SHP77 treated with DMSO at 0.1 percent for 48 hours (cell line): ENCODE measurements around the gene RNASE13.
A peak's percentile ranks its signal among the peaks of the same experiment; 100 is the strongest.
"Not testable (repeated sequence)": the region's sequence is repeated elsewhere in the genome, so short reads cannot be mapped to it uniquely, and the experiment has no call there.

Experiments used
- DNase-seq: peaks from one replicate; lab custom pipeline; 2025; lab: John Stamatoyannopoulos, UW

Gene RNASE13

GRCh38 chr14:21041676-21042433 is 7.2 kb upstream of the RNASE13 start, which contains the start of gene RNASE7:
Gene RNASE7, plus strand, starts transcription at chr14:21042362. Its CDS starts 631 bp downstream, at chr14:21042993.
- no peak for DNase-seq

DNA sequence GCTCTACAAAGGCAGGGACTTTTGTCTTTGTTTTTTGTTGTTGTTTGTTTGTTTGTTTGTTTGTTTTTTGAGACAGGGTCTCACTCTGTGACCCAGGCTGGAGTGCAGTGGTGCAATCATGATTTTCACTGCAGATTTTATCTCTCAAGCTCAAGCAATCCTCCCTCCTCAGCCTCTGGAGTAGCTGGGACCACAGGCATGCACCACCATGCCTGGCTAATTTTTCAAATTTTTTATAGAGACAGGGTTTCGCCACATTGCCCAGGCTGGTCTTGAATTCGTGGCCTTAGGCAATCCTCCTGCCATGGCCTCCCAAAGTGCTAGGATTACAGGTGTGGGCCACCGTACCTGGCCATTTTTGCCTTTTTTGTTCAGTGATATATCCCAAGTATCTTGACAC is 6.3 kb upstream of the RNASE13 start:
- not testable (repeated sequence) for DNase-seq

- DNase-seq = no peak
Measured at GRCh38 chr14:21040370-21040925, 5.8 kb upstream of the RNASE13 start.

DNA sequence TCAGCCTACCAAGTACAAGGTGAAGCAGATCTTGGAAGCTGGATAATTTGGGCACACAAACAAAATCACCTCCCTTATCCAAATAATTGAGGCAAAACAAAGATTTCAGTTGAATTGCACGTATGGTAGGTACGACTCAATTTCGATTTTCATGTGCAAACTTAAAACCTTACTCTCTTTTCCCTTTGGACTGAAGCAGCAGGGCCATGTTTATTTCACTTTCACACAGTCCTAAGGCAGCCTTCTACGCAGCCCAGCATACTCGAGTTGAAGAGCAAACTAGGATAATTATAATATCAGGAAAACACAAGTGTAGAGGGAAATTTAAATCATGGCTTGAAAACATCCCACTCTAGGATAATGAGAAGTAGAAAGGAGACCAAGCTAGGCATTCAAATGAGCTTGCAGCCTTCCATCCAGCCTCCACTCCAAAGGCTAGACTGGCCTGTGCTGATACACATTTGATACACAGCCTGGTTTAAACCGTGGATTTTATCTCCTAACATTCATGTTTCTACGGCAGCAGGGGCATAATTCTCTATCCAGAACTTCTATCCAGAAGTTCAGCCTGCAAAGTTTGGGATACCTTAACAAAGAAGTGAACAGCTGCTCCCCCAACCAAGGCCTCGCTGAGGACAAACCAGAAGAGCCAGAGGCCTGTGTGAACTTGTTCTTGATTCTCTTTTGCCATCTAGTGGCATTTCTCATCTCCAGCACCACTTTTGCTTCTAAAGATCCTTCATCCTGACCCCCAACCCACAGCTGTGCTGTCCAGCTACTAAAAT is 5.2 kb upstream of the RNASE13 start:
- peak; percentile 77 for DNase-seq

DNA sequence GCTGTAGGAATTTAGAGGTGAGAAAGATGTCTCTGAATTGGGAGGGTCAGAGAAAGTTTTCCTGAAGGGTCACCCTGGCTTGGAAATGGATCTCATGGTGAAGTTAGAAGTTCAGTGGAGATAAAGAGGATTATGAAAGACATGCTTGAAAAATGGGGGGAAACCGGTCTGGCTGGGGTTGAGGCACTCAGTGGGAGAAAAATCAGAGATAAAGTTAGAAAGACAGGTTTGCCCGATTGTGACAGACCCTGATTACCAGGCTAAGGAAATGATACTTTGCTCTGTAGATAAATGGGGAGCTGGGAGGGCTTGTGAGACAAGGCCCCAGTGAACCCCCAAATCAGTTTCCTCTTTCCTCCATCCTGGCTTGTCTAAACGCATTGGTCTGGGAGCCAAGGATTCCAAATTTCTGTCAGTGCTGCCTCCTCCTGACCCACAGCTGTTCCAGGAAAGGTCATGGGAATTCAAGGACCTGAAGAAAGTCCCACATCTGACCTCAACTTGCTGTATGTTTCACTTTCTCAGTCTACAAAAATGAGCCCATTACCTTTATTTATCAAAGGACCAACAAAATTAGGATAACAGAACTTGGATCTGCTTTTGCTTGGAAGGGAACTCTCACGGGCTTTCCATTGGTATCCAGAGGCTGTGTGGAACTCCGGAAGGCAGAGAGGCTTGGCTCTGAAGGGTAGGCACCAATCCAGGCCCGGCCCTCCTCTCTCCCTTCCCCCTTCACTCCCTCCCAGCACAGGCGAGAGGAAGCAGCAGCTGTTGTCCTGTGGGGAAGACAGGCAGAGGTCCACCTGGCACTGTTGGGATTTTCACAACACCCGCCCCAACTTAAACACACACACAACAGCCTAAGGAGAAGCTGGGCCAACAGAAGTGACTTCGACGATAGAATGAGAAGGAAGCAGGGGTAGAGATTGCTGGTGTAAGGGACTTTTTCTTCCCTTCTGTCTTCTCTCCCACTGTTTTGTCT is 4.1 kb upstream of the RNASE13 start:
- DNase-seq = peak; percentile 90

- no peak for DNase-seq
Measured at GRCh38 chr14:21037156-21037555, 2.5 kb upstream of the RNASE13 start.

DNA sequence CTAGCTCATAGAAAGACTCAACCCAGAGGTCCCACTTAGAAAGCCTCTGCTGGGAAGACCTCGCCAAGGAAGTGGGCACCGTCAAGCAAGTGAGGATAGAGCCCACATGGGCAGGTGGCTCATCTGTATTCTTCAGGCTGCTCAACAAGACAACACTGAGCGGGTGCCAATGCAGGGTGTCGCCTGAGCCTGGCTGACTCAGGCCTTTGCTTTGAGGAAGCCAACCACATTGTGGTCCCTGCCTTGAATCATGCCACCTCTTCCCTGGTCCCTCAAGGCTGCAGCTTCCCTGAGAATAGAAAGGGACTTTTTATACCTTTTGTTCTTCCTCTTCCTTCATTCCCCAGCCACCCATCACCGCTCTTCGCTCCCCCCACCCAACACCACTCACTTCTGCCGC is 2.1 kb upstream of the RNASE13 start:
- DNase-seq = no peak

GRCh38 chr14:21033133-21033698 is 1.4 kb downstream of the RNASE13 start:
- DNase-seq = no peak

DNA sequence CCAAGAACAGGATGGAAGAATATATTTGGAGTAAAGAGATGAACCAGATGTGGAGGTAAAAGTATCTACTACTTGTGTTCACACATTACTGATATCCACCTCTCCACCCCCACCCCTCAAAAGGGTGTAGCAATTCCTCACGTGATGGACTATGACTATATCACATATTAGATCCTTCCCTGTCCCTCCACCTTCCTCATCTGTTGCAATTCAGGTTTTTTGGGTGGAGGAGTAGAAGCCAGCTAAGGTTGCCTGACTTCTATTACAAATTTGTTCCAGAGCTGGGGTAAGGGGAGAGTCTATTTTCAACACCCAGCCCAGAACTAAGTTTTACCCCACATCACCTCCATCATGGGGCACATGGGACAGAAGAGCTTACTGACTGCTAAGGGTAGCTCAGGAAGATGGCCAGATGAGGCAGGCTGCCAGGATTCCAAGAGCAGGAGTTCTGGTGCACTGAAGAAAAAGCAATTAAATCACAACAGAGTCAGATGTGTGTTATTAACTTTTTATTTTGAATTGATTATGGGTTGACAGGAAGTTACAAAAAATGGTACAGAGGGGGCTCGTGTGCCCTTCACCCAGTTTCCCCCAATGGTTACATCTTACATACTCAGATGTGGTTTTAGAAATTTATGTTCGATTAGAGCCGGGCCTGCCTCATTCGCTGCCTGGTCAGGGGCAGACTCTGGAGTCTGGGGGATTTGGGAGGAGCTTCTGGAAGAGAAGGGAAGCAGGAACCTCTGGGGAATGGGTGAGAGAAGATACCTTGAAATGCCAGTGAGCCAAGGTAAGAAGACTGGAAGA is 2.1 kb downstream of the RNASE13 start:
- DNase-seq = no peak

- no peak for DNase-seq
Measured at GRCh38 chr14:21030531-21030930, 4.1 kb downstream of the RNASE13 start.

GRCh38 chr14:21029917-21030316 is 4.7 kb downstream of the RNASE13 start, which contains the start of gene TPPP2:
Gene TPPP2, plus strand, starts transcription at chr14:21030217. Its CDS starts 365 bp downstream, at chr14:21030582.
- DNase-seq = no peak

GRCh38 chr14:21026988-21027315 is 7.7 kb downstream of the RNASE13 start:
- DNase-seq = no peak

DNA sequence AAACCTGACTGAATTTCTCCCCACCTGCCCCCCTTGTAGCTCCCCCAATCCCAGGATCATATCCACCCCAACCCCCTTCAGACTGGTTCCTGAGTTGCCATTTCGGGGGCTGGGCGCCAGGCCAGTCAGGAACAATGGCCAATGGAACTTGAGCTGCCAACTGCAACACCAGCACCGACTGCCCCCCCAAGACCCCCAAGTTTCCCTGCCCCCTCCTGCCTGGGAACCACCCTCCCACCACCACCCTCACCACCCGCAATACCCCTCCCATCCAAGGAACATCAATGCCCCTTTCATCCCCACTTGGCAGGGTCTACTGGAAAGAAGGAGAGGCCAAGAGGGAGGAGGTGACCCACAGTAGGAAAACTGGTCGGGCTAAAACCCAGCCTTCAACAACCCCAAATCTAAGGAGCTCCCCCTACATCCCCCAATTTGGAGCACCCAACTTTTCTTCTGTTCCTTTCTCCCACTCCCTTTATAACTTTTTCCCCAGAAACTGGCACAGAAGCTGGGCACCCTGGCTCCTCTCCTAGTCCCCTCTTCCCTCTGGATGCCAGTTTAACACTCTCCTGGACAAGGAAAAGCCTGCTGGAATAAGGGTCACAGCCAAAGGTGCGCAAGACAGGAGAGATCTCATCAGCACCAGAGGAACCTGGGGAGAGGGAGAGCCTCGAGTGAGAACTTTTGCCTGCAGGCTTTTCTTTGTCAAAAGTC is 8.2 kb downstream of the RNASE13 start:
- DNase-seq = no peak

- DNase-seq = no peak
Measured at GRCh38 chr14:21025371-21026273, 9.0 kb downstream of the RNASE13 start.

GRCh38 chr14:21024585-21025370 is 9.8 kb downstream of the RNASE13 start, which contains the start of gene NDRG2:
Gene NDRG2, minus strand, starts transcription at chr14:21025061. Its CDS starts 1,746 bp downstream, at chr14:21023315.
- no peak for DNase-seq

DNA sequence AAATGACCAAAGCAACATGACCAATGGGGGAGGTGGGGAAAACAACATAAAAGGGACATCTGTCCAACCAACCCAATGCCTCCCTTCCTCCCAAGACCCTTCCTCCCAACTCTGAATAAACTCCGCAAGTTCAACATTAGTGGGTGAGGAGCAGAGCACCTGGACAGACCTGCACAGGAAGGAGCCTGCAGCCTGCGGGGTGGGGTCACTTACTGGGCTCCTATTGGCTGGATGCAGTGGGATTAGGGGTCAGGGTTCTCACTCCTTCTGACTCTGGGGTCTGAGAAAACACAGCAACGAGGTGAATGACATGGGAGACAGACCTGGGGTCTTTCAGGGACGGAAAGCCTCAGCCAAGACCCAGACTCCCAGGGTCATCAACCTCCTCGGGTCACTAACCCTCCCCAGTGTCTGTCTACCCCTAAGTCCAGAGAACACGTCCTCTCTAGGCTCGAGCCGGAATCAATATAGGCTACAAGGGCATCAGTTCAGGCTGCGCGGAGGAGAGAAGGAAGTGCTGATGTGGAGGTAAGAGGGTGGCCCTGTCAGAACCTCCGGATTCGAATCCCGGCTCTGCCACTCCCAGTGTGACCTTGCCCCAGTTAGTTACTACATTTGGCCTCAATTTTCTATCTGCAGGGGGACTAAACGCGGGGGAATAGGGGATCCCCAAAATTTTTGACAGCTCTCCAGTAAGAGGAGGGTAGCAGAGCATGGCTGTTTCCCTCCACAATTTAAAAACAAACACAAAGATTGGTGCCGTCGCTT is 10.6 kb downstream of the RNASE13 start:
- DNase-seq = no peak

DNA sequence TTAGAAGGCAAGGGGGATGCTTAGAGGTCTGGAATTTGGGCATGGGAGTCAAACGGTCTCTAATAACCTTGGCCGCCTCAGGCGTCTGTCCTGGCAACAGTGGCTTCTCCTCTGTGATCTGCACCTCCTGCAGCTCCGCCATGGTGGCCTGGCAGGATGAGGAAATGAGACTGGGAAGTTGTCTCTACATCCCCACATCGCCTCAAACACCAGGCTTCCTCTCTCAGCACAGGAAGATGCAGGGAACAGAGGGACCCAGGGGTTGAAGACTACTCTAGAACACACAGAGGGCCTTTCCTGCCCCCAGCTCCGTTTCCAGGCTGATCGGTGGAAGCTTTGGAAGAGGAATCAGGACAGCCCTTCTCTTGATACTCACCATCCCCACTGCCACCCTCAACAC is 11.4 kb downstream of the RNASE13 start:
- DNase-seq = no peak
